ENCODE results near the gene CTNNAL1.

DNA sequence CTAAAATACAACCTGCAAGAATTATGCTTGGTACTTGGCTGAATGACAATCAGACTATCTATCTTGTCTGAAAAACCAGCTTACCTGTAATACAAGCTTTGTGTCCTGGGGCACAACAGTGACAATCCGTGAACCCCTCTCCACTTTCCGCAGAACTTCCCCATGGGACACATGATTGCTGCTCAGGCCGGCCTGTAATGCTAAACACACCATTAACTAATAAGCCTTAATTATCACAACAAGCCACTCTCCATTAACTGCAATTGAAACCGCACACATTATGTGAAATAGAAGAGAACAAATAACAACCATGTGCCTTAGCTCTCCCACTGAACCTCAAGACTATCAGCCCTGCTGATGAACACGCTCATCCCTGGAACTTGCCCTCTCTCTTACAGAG is 113.1 kb downstream of the CTNNAL1 start:
- TF ChIP-seq, protein P1, sequence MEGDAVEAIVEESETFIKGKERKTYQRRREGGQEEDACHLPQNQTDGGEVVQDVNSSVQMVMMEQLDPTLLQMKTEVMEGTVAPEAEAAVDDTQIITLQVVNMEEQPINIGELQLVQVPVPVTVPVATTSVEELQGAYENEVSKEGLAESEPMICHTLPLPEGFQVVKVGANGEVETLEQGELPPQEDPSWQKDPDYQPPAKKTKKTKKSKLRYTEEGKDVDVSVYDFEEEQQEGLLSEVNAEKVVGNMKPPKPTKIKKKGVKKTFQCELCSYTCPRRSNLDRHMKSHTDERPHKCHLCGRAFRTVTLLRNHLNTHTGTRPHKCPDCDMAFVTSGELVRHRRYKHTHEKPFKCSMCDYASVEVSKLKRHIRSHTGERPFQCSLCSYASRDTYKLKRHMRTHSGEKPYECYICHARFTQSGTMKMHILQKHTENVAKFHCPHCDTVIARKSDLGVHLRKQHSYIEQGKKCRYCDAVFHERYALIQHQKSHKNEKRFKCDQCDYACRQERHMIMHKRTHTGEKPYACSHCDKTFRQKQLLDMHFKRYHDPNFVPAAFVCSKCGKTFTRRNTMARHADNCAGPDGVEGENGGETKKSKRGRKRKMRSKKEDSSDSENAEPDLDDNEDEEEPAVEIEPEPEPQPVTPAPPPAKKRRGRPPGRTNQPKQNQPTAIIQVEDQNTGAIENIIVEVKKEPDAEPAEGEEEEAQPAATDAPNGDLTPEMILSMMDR (IDR thresholded peaks at IDR 0.05 in 2 of 3, conservative IDR thresholded peaks at IDR 0.05 in 1 of 3; ENCODE audit: insufficient read depth in 2 of 3, low read depth in 1 of 3, low read length in 3 of 3): no peak
- TF ChIP-seq YY1 (IDR thresholded peaks at IDR 0.05; ENCODE audit: borderline replicate concordance in 1 of 3, control insufficient read depth in 1 of 3, extremely low read depth in 1 of 3, insufficient read depth in 3 of 3, insufficient read length in 1 of 3, insufficient replicate concordance in 2 of 3, low read depth in 1 of 3, low read length in 2 of 3): no peak
